ENCODE data around the gene SCGB3A1. TPM values are rescaled to one million over a fixed set of nuclear protein-coding genes. Genes with fewer than 3 reads are reported as not detected.

Gene SCGB3A1
- total and polyA plus RNA-seq, 4 donors = 1.0 to 1.7 TPM; not detected in 2

DNA sequence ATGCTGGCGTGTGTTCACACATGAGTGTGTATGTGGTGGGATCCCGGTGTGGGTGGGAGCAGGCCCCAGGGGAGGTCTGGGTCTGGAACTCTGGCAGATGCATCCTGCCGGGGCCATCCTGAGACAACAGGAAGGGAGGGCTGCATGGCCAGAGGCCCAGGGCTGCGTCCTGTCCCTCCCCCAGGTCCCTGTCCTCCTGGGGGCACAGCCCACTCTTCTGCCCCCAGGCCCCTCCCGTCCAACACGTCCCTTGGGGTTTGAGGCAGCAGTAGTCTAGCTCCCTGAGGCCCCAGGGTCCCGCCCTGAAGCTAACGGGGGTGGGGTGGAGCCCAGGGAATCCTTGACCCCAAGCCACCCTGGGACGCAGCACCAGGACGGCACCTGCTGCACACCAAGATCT is 41.5 kb upstream of the SCGB3A1 start:
- WGBS (ENCODE audit: insufficient coverage) = 84% methylated on average over 10 of the region's 10 CpGs
- Histone ChIP-seq H3K4me3 (ENCODE audit: low read depth, low read length) (no peak overlapping the region), H3K9me3 (ENCODE audit: control insufficient read depth, insufficient read depth, low read length) (no peaks in the 10 kb centered on the region), H3K4me1 (ENCODE audit: control insufficient read depth, insufficient read depth, low read length) (peaks cover 6% of the 10 kb centered on the region), H3K27me3 (ENCODE audit: control insufficient read depth, insufficient read depth, low read length) (no peaks in the 10 kb centered on the region), H3K27ac (ENCODE audit: low read depth, low read length) (no peak overlapping the region), H3K36me3 (ENCODE audit: control insufficient read depth, insufficient read depth, low read length) (no peaks in the 10 kb centered on the region)
- no peak for DNase-seq (ENCODE audit: low read depth in 4 of 6, low spot score in 6 of 6)

DNA sequence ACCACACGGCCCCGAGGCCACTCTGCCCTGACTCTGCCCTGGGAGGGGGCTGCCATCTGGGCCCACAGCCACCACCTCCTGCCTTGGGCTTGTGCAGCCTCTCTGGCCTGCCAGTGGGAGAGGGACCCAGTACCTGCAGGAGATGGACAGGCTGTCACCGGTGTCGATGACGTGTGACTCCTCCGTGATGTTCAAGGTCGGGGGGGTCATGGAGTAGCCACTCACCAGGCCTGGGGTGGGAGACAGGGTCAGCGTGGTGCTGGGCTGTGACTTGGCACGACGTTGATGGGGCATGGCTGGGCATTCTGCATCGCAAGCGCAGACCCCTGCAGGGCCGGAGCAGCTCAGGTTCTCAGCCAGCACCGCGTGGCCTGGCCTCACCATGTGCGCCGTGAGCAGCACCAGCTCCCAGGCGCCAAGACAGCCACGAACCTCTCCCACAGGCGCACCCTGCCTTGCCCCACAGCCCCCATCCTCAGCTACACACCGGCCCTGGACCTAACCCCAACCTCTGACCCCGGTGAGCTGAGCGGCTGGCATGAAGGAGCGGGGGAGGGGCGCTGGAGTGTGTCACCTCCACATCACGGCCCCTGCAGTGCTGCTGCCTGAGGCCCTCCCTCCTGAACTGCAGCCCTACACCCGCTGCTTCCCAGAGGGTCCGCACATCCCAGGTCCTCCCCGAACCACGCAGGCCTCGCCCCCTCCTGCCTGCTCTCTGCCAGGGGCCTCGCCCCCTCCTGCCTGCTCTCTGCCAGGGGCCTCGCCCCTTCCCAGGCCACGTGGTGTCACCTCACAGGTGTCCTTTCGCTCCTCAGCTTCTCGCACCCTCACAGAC is 40.5 kb upstream of the SCGB3A1 start:
- Histone ChIP-seq H3K36me3 (ENCODE audit: control insufficient read depth, insufficient read depth, low read length) (no peaks in the 10 kb centered on the region), H3K27me3 (ENCODE audit: control insufficient read depth, insufficient read depth, low read length) (no peaks in the 10 kb centered on the region), H3K27ac (ENCODE audit: low read depth, low read length) (no peak overlapping the region), H3K4me3 (ENCODE audit: low read depth, low read length) (no peak overlapping the region), H3K4me1 (ENCODE audit: control insufficient read depth, insufficient read depth, low read length) (peaks cover 6% of the 10 kb centered on the region), H3K9me3 (ENCODE audit: control insufficient read depth, insufficient read depth, low read length) (no peaks in the 10 kb centered on the region)
- 71% methylated on average over 36 of the region's 36 CpGs for WGBS (ENCODE audit: insufficient coverage)
- no peak for DNase-seq (ENCODE audit: low read depth in 4 of 6, low spot score in 6 of 6)

DNA sequence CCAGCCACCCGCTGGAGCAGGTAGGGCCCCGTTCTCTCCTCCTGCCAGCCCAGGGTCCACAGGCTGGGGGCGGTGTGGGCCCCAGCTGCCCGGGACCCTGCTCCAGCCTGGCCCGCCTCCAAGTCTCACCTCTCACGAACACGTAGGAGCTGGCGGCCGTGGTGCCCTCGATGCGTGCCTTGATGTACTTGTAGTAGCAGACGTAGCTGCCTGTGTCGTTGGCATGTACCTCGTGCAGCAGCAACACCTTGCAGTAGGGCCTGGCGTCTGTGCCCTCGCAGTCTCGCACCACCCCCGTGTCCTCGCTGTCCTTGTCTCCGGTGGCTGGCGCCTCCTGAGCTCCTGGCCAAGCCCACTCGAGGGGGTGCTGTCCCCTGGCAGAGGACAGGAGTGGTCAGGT is 39.1 kb upstream of the SCGB3A1 start:
- H3K4me3 ChIP-seq (ENCODE audit: low read depth, low read length) = no peak overlapping the region
- 90% methylated on average over 22 of the region's 22 CpGs for WGBS (ENCODE audit: insufficient coverage)
- no peaks in the 10 kb centered on the region for H3K36me3 ChIP-seq (ENCODE audit: control insufficient read depth, insufficient read depth, low read length)
- no peak overlapping the region for H3K27ac ChIP-seq (ENCODE audit: low read depth, low read length)
- no peaks in the 10 kb centered on the region for H3K9me3 ChIP-seq (ENCODE audit: control insufficient read depth, insufficient read depth, low read length)
- H3K4me1 ChIP-seq (ENCODE audit: control insufficient read depth, insufficient read depth, low read length) = peaks cover 6% of the 10 kb centered on the region
- no peak for DNase-seq (ENCODE audit: low read depth in 4 of 6, low spot score in 6 of 6)
- H3K27me3 ChIP-seq (ENCODE audit: control insufficient read depth, insufficient read depth, low read length) = no peaks in the 10 kb centered on the region

DNA sequence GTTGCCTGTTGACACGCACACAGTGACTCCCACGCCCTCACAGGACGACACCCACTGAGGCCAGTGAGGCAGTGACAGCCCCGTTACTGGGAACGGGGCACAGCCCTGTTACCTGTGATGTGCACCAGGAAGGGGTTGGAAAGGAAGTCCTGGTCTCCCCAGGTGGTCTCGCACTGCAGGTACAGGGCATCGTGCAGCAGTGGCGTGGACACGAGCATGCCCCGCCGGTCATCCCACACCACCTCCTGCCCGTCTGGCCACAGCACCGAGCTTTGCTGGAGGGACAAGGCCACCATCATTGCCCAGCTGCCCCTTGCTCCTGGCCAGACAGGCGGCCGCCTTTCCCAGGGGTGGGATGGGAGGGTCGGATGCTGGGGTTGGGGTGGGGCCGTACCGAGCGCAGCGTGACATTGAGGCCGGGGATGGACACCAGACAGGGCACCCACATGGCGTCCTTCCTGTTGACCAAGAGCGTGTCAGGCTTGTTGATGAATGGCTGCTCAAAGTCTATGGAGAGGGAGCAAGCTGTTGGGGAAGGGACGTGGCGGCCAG is 38.6 kb upstream of the SCGB3A1 start:
- H3K4me1 ChIP-seq (ENCODE audit: control insufficient read depth, insufficient read depth, low read length) = peaks cover 6% of the 10 kb centered on the region
- no peak overlapping the region for H3K27ac ChIP-seq (ENCODE audit: low read depth, low read length)
- no peaks in the 10 kb centered on the region for H3K9me3 ChIP-seq (ENCODE audit: control insufficient read depth, insufficient read depth, low read length)
- 90% methylated on average over 23 of the region's 25 CpGs for WGBS (ENCODE audit: insufficient coverage)
- no peak overlapping the region for H3K4me3 ChIP-seq (ENCODE audit: low read depth, low read length)
- DNase-seq (ENCODE audit: low read depth in 4 of 6, low spot score in 6 of 6) = no peak
- H3K36me3 ChIP-seq (ENCODE audit: control insufficient read depth, insufficient read depth, low read length) = no peaks in the 10 kb centered on the region
- no peaks in the 10 kb centered on the region for H3K27me3 ChIP-seq (ENCODE audit: control insufficient read depth, insufficient read depth, low read length)

DNA sequence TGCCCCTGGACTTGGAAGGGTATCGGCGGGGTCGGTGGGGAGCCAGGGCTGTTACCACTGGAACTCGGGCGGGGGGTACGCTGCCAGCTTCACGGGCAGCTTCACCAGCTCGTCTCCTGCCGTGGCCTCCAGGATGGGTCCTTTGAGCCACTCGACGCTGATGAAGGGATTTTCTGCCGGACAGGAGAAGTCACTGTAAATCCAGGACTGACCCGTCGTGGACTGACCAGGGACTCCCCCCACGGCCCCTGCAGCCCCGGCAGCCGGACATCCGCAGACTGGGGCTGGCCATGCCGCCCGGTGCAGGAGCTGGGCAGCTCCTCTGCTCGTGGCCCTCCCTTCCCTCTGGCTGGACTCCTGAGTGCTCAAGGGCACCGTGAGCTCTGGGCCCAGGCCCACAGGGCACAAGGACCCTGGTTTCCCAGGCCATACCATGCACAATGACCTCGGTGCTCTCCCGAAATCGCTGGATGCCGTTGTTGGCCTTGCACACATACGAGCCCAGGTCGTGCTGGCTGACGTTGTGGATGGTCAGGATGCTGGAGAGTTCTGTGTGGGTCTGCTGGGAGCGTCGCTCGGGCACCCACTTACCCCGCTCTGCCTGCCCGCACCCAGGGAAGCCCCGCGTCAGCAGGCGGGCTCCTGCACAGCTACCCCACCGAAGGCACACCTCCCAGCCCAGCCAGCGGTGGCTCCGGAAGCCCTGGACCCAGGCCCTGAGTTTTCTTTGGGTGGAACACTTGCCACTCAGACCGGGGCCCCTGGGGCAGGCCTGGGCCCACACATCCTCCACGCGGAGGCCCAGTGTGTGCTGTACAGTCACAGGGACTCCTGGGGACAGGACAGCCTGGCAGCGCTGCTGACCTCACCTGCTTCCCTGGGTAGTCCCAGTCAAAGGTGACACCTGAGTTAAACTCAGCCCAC is 37.8 kb upstream of the SCGB3A1 start:
- no peaks in the 10 kb centered on the region for H3K27me3 ChIP-seq (ENCODE audit: control insufficient read depth, insufficient read depth, low read length)

DNA sequence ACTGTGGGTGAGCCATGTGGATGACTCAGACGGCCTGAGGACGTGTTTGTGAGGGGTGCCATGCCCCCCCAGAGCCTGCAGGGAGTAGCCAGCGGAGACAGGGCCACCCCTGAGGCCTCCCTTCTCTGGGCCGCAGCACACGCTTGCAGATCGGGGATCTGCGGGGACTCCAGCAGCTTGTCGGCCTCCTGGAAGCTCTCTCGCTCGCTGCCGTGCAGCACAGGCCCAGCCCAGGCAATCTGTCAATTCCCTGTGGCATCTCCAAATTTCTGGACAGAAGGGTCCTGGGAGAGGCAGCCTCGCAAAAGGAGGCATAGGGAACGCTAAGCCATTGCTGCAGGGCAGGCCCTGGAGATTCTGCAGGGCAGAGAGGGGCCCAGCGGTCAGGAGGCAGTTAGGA is 36.9 kb upstream of the SCGB3A1 start:
- Histone ChIP-seq H3K4me1 (ENCODE audit: control insufficient read depth, insufficient read depth, low read length) (peaks cover 14% of the 10 kb centered on the region), H3K27ac (ENCODE audit: low read depth, low read length) (no peak overlapping the region), H3K36me3 (ENCODE audit: control insufficient read depth, insufficient read depth, low read length) (no peaks in the 10 kb centered on the region), H3K9me3 (ENCODE audit: control insufficient read depth, insufficient read depth, low read length) (no peaks in the 10 kb centered on the region), H3K4me3 (ENCODE audit: low read depth, low read length) (no peak overlapping the region), H3K27me3 (ENCODE audit: control insufficient read depth, insufficient read depth, low read length) (no peaks in the 10 kb centered on the region)
- WGBS (ENCODE audit: insufficient coverage) = 77% methylated on average over 11 of the region's 14 CpGs
- DNase-seq (ENCODE audit: low read depth in 4 of 6, low spot score in 6 of 6) = no peak

More for the DNA sequence above, 37.8 kb upstream of the SCGB3A1 start:
- 88% methylated on average over 44 of the region's 44 CpGs for WGBS (ENCODE audit: insufficient coverage)
- no peak for DNase-seq (ENCODE audit: low read depth in 4 of 6, low spot score in 6 of 6)
- Histone ChIP-seq H3K9me3 (ENCODE audit: control insufficient read depth, insufficient read depth, low read length) (no peaks in the 10 kb centered on the region), H3K36me3 (ENCODE audit: control insufficient read depth, insufficient read depth, low read length) (no peaks in the 10 kb centered on the region), H3K4me3 (ENCODE audit: low read depth, low read length) (no peak overlapping the region), H3K4me1 (ENCODE audit: control insufficient read depth, insufficient read depth, low read length) (peaks cover 6% of the 10 kb centered on the region), H3K27ac (ENCODE audit: low read depth, low read length) (no peak overlapping the region)

DNA sequence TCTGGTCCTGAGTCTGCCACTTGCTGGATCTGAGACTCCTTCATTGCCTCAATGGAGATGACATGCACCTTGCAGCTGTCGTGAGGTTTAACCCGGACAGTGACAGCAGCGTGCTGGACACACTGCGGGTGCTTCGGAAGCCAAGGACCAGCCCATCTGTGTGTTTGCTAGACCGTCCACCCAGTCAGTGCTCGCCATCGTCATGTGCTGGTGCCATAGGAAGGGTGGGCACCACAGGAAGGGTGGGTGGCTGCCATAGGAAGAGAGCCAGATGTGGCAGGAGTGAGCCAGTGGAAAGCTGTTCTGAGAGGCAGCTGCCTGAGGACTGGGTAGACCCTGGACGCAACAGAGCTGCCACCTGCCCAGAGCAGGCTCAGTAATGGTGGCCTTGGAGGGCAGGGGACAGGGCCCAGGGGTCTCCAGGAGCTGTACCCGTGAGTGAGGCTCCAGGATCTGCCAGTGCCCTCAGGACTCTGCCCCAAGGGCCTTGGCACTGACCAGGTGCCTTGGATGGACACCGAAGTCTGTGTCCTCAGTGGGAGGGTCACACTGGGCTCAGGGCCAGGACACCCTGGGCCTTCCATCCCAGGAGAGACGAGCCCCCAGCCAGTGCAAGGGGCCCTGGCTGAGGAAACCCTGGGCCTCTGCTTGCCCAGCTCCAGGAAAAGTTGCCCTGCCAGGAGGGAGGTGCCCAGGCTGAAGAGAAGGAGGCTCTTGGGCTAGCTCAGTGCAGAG is 36.3 kb upstream of the SCGB3A1 start:
- Histone ChIP-seq H3K27me3 (ENCODE audit: control insufficient read depth, insufficient read depth, low read length) (no peaks in the 10 kb centered on the region), H3K4me1 (ENCODE audit: control insufficient read depth, insufficient read depth, low read length) (peaks cover 14% of the 10 kb centered on the region), H3K9me3 (ENCODE audit: control insufficient read depth, insufficient read depth, low read length) (no peaks in the 10 kb centered on the region), H3K36me3 (ENCODE audit: control insufficient read depth, insufficient read depth, low read length) (no peaks in the 10 kb centered on the region), H3K27ac (ENCODE audit: low read depth, low read length) (no peak overlapping the region), H3K4me3 (ENCODE audit: low read depth, low read length) (no peak overlapping the region)
- DNase-seq (ENCODE audit: low read depth in 4 of 6, low spot score in 6 of 6) = no peak
- 84% methylated on average over 12 of the region's 12 CpGs for WGBS (ENCODE audit: insufficient coverage)

DNA sequence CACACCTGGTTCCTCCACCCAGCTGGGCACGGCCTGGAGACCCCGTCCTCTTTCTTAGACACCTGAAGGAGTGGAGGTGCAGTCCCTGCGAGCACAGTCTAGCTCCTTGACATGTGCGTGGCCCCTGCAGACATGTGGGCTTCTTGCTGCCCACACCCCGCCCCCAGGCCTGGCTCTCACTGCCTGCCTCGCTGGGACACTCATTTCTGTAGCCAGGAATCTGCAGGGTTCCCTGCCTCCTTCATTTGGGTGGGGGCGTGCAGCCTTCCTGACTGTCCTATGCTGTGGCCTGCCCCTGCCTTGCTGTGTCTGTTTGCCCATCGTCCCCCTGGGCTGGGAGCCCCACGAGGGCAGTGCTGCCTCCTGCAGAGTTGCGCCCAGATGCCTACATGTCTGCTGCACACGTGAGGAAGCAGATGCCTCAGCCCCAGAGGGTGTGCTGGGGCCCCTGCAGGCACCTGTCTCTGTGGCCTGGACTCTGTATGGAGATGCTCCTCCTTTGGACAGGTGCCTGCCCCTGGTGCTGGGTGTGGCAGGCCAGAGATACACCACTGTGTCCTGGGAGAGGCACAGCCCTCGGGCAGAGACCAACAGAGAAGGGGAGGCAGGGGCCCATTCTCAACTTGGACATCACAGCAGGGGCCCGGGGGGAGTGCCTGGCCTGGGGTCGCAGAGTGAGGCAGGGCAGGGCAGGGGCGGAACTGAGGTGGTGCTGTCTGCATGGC is 35.5 kb upstream of the SCGB3A1 start:
- Histone ChIP-seq H3K27me3 (ENCODE audit: control insufficient read depth, insufficient read depth, low read length) (no peaks in the 10 kb centered on the region), H3K4me1 (ENCODE audit: control insufficient read depth, insufficient read depth, low read length) (peaks cover 7% of the 10 kb centered on the region), H3K4me3 (ENCODE audit: low read depth, low read length) (no peak overlapping the region), H3K36me3 (ENCODE audit: control insufficient read depth, insufficient read depth, low read length) (no peaks in the 10 kb centered on the region), H3K27ac (ENCODE audit: low read depth, low read length) (no peak overlapping the region), H3K9me3 (ENCODE audit: control insufficient read depth, insufficient read depth, low read length) (no peaks in the 10 kb centered on the region)
- no peak for DNase-seq (ENCODE audit: low read depth in 4 of 6, low spot score in 6 of 6)
- WGBS (ENCODE audit: insufficient coverage) = 78% methylated on average over 15 of the region's 15 CpGs
